Measurements from ENCODE around the gene NUAK2. TPM values are rescaled to one million over a fixed set of nuclear protein-coding genes. Genes with fewer than 3 reads are reported as not detected.

The NUAK2 gene
- total and polyA plus RNA-seq, 4 donors: 4.2 to 14.1 (median 9.2) TPM

- H3K4me3 ChIP-seq: no peak overlapping the region
- H3K9ac ChIP-seq (ENCODE audit: insufficient read depth in 1 of 2, low read length in 2 of 2): no peak overlapping the region
- peaks cover 2 to 78% (median 4%) of the 10 kb centered on the region in 4 donors for H3K36me3 ChIP-seq (ENCODE audit: control insufficient read depth in 4 of 4, insufficient read depth in 4 of 4, low read length in 4 of 4)
- WGBS, 2 donors: 91 to 94% methylated on average over 7 of the region's 7 CpGs
- no peak for ATAC-seq (ENCODE audit: insufficient read depth, low FRiP score)
- H3K27ac ChIP-seq (ENCODE audit: low read depth in 1 of 2, low read length in 1 of 2): no peak overlapping the region
- no peaks in the 10 kb centered on the region for H3K27me3 ChIP-seq (ENCODE audit: control insufficient read depth in 3 of 3, insufficient read depth in 3 of 3, low read length in 2 of 3)
- H3K9me3 ChIP-seq (ENCODE audit: control insufficient read depth in 4 of 4, insufficient read depth in 3 of 4, low read length in 3 of 4): no peaks in the 10 kb centered on the region
- peaks cover 0 to 5% (median under 1%) of the 10 kb centered on the region in 5 donors for H3K4me1 ChIP-seq (ENCODE audit: control insufficient read depth in 5 of 5, insufficient read depth in 5 of 5, low read length in 5 of 5)
- TF ChIP-seq, protein P1, sequence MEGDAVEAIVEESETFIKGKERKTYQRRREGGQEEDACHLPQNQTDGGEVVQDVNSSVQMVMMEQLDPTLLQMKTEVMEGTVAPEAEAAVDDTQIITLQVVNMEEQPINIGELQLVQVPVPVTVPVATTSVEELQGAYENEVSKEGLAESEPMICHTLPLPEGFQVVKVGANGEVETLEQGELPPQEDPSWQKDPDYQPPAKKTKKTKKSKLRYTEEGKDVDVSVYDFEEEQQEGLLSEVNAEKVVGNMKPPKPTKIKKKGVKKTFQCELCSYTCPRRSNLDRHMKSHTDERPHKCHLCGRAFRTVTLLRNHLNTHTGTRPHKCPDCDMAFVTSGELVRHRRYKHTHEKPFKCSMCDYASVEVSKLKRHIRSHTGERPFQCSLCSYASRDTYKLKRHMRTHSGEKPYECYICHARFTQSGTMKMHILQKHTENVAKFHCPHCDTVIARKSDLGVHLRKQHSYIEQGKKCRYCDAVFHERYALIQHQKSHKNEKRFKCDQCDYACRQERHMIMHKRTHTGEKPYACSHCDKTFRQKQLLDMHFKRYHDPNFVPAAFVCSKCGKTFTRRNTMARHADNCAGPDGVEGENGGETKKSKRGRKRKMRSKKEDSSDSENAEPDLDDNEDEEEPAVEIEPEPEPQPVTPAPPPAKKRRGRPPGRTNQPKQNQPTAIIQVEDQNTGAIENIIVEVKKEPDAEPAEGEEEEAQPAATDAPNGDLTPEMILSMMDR (IDR thresholded peaks at IDR 0.05; ENCODE audit: control extremely low read depth, extremely low read depth): no peak
- DNase-seq: no peak
Measured at GRCh38 chr1:205306929-205307566, 14.5 kb downstream of the NUAK2 start.

DNA sequence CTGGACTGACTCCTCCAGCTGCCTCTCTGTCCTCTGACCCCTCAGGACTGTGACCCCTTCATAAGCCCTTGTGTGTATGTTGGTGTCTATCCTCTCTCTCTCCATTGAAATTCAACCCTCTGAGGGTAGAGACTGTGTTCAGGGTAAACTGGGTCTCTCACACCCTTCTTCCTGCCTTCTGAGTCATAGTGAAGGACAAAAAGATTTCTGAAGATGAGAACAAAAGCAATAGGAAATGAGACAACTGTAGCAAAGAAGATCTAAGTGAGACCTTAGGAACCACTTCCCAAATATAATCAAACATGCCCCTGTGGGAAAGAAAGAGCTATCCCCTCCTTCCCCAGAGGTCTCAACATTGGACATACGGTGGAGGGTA is 16.9 kb downstream of the NUAK2 start:
- DNase-seq (no peak), ATAC-seq (ENCODE audit: insufficient read depth, low FRiP score) (no peak)
- Histone ChIP-seq H3K9me3 (ENCODE audit: control insufficient read depth in 4 of 4, insufficient read depth in 3 of 4, low read length in 3 of 4) (no peaks in the 10 kb centered on the region), H3K4me1 (ENCODE audit: control insufficient read depth in 5 of 5, insufficient read depth in 5 of 5, low read length in 5 of 5) (peaks cover 0 to 16% (median 6%) of the 10 kb centered on the region in 5 donors), H3K4me3 (no peak overlapping the region), H3K27ac (ENCODE audit: low read depth in 1 of 2, low read length in 1 of 2) (no peak overlapping the region), H3K27me3 (ENCODE audit: control insufficient read depth in 3 of 3, insufficient read depth in 3 of 3, low read length in 2 of 3) (no peaks in the 10 kb centered on the region), H3K9ac (ENCODE audit: insufficient read depth in 1 of 2, low read length in 2 of 2) (no peak overlapping the region), H3K36me3 (ENCODE audit: control insufficient read depth in 4 of 4, insufficient read depth in 4 of 4, low read length in 4 of 4) (peaks cover 0 to 58% (median 3%) of the 10 kb centered on the region in 4 donors)
- 95 to 100% methylated on average over 1 of the region's 1 CpG for WGBS, 2 donors
- TF ChIP-seq, protein P1 (IDR thresholded peaks at IDR 0.05; ENCODE audit: control extremely low read depth, extremely low read depth): no peak

GRCh38 chr1:205304046-205304694 is 17.4 kb downstream of the NUAK2 start:
- DNase-seq (no peak), ATAC-seq (ENCODE audit: insufficient read depth, low FRiP score) (no peak)
- peaks cover 0 to 16% (median 6%) of the 10 kb centered on the region in 5 donors for H3K4me1 ChIP-seq (ENCODE audit: control insufficient read depth in 5 of 5, insufficient read depth in 5 of 5, low read length in 5 of 5)
- no peak overlapping the region for H3K9ac ChIP-seq (ENCODE audit: insufficient read depth in 1 of 2, low read length in 2 of 2)
- peaks cover 0 to 57% (median 3%) of the 10 kb centered on the region in 4 donors for H3K36me3 ChIP-seq (ENCODE audit: control insufficient read depth in 4 of 4, insufficient read depth in 4 of 4, low read length in 4 of 4)
- H3K9me3 ChIP-seq (ENCODE audit: control insufficient read depth in 4 of 4, insufficient read depth in 3 of 4, low read length in 3 of 4): no peaks in the 10 kb centered on the region
- TF ChIP-seq, protein P1 (IDR thresholded peaks at IDR 0.05; ENCODE audit: control extremely low read depth, extremely low read depth): no peak
- no peak overlapping the region for H3K4me3 ChIP-seq
- 95 to 97% methylated on average over 19 of the region's 19 CpGs for WGBS, 2 donors
- H3K27me3 ChIP-seq (ENCODE audit: control insufficient read depth in 3 of 3, insufficient read depth in 3 of 3, low read length in 2 of 3): no peaks in the 10 kb centered on the region
- H3K27ac ChIP-seq (ENCODE audit: low read depth in 1 of 2, low read length in 1 of 2): no peak overlapping the region
